Osteoblast (primary cell): ENCODE data around the gene HSP90B1. TPM values are rescaled to one million over a fixed set of nuclear protein-coding genes. Genes with fewer than 3 reads are reported as not detected.

Experiments
- DNase-seq: peaks from one replicate; pipeline ENCODE4 v3.0.0; 2011; ENCODE audit warnings: low spot score, mixed read lengths; ENCODE audit not compliant: insufficient read length; ENCODE audit errors: missing footprints
- H2AFZ ChIP-seq: 2 replicates; pipeline ENCODE4 v1.6.0; 2011; ENCODE audit warnings: mild to moderate bottlenecking, low read length
- H3K27ac ChIP-seq: 2 replicates; pipeline ENCODE4 v1.5.1; 2011; ENCODE audit warnings: mild to moderate bottlenecking, low read depth, low read length, moderate library complexity
- H3K27me3 ChIP-seq: 2 replicates; pipeline ENCODE4 v1.6.0; 2012; ENCODE audit warnings: mild to moderate bottlenecking, control low read depth, inconsistent platforms, low read length, moderate library complexity; ENCODE audit not compliant: insufficient read depth
- H3K36me3 ChIP-seq: 2 replicates; pipeline ENCODE4 v1.5.1; 2011; ENCODE audit warnings: mild to moderate bottlenecking, low read length, control low read depth, moderate library complexity; ENCODE audit not compliant: insufficient read depth
- H3K4me1 ChIP-seq: 2 replicates; pipeline ENCODE4 v1.5.1; 2011; ENCODE audit warnings: mild to moderate bottlenecking, low read length, control low read depth, moderate library complexity; ENCODE audit not compliant: insufficient read depth
- H3K4me2 ChIP-seq: 2 replicates; pipeline ENCODE4 v1.6.0; 2011; ENCODE audit warnings: mild to moderate bottlenecking, low read length; ENCODE audit not compliant: insufficient read depth
- H3K4me3 ChIP-seq: fragments of 200-600 bp; sonication (generic); 3 replicates; pipeline ENCODE4 v1.5.1; 2012; ENCODE audit warnings: mild to moderate bottlenecking, low read length, inconsistent platforms; ENCODE audit not compliant: insufficient read depth
- H3K79me2 ChIP-seq: 2 replicates; pipeline ENCODE4 v1.6.0; 2012; ENCODE audit warnings: mild to moderate bottlenecking, low read length, control low read depth, inconsistent platforms; ENCODE audit not compliant: insufficient read depth
- H3K9me3 ChIP-seq: 2 replicates; pipeline ENCODE4 v1.5.1; 2011; ENCODE audit warnings: low read depth, low read length, control low read depth
- H4K20me1 ChIP-seq: 2 replicates; pipeline ENCODE4 v1.6.0; 2012; ENCODE audit warnings: mild to moderate bottlenecking, low read length, control low read depth; ENCODE audit not compliant: insufficient read depth
- total RNA-seq: library from RNA; depleted of rRNA; stranded (reverse); fragments of >200 nt; gene quantifications from 2 replicates; pipeline ENCODE4 v1.2.3, GENCODE V29; 2012
- TF ChIP-seq, protein P1 (sequence below): IDR thresholded peaks from 2 replicates; pipeline ENCODE4 v1.5.1; 2011; ENCODE audit warnings: mild to moderate bottlenecking, low read depth, low read length, moderate library complexity; ENCODE audit errors: extremely low read depth

Gene HSP90B1
- total RNA-seq, 1 donor = 430 TPM

- Histone ChIP-seq H4K20me1 (no peaks in the 10 kb centered on the region), H3K4me2 (no peak overlapping the region), H3K36me3 (no peaks in the 10 kb centered on the region), H3K27me3 (no peaks in the 10 kb centered on the region), H3K9me3 (no peaks in the 10 kb centered on the region), H2AFZ (peak overlapping the region; percentile 29), H3K27ac (no peak overlapping the region), H3K4me1 (no peaks in the 10 kb centered on the region), H3K79me2 (no peaks in the 10 kb centered on the region), H3K4me3 (no peak overlapping the region)
- DNase-seq = no peak
- TF ChIP-seq, protein P1, sequence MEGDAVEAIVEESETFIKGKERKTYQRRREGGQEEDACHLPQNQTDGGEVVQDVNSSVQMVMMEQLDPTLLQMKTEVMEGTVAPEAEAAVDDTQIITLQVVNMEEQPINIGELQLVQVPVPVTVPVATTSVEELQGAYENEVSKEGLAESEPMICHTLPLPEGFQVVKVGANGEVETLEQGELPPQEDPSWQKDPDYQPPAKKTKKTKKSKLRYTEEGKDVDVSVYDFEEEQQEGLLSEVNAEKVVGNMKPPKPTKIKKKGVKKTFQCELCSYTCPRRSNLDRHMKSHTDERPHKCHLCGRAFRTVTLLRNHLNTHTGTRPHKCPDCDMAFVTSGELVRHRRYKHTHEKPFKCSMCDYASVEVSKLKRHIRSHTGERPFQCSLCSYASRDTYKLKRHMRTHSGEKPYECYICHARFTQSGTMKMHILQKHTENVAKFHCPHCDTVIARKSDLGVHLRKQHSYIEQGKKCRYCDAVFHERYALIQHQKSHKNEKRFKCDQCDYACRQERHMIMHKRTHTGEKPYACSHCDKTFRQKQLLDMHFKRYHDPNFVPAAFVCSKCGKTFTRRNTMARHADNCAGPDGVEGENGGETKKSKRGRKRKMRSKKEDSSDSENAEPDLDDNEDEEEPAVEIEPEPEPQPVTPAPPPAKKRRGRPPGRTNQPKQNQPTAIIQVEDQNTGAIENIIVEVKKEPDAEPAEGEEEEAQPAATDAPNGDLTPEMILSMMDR = no peak
Measured at GRCh38 chr12:103915306-103915705, 14.9 kb upstream of the HSP90B1 start.

DNA sequence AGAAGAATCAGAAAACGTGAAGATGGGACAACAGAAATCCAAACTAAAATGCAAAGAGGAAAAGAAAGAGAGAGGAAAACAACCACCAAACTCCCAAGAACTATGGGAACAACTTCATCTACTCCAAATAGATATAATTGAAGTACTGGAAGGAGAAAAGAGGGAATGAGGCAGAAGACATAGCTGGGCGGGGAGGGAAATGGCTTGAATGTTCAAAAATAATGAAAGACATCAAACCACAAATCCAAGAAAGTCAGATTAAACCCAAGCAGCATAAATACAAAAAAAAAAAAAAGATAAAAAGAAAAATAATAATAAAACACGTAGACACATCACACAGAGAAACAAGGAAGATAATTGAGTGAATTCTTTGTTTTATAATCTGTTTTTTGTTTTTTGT, 12.3 kb upstream of the HSP90B1 start:
- no peak overlapping the region for H3K4me3 ChIP-seq
- no peaks in the 10 kb centered on the region for H3K79me2 ChIP-seq
- DNase-seq = no peak
- H3K4me2 ChIP-seq = no peak overlapping the region
- no peaks in the 10 kb centered on the region for H3K9me3 ChIP-seq
- no peaks in the 10 kb centered on the region for H3K4me1 ChIP-seq
- TF ChIP-seq, protein P1 = no peak
- H3K27ac ChIP-seq = no peak overlapping the region
- H2AFZ ChIP-seq = no peak overlapping the region
- no peaks in the 10 kb centered on the region for H3K27me3 ChIP-seq
- H4K20me1 ChIP-seq = no peaks in the 10 kb centered on the region
- H3K36me3 ChIP-seq = no peaks in the 10 kb centered on the region

GRCh38 chr12:103924761-103925641, 5.2 kb upstream of the HSP90B1 start:
- Histone ChIP-seq H3K27ac (no peak overlapping the region), H3K27me3 (no peaks in the 10 kb centered on the region), H3K4me3 (no peak overlapping the region), H4K20me1 (no peaks in the 10 kb centered on the region), H2AFZ (peak overlapping the region; percentile 58), H3K79me2 (no peaks in the 10 kb centered on the region), H3K4me2 (no peak overlapping the region), H3K9me3 (no peaks in the 10 kb centered on the region), H3K4me1 (peaks cover 14% of the 10 kb centered on the region), H3K36me3 (no peaks in the 10 kb centered on the region)
- TF ChIP-seq, protein P1 = no peak
- DNase-seq = peak; percentile 72

- Histone ChIP-seq H3K9me3 (no peaks in the 10 kb centered on the region), H3K4me1 (peaks cover 36% of the 10 kb centered on the region), H4K20me1 (peaks cover 28% of the 10 kb centered on the region), H3K36me3 (peaks cover 20% of the 10 kb centered on the region), H3K4me2 (peak overlapping the region; percentile 96), H2AFZ (peak overlapping the region; percentile 97), H3K79me2 (peaks cover 35% of the 10 kb centered on the region), H3K27ac (peak overlapping the region; percentile 96), H3K4me3 (peak overlapping the region; percentile 87), H3K27me3 (no peaks in the 10 kb centered on the region)
- TF ChIP-seq, protein P1 = no peak
- DNase-seq = peak; percentile 34
Measured at GRCh38 chr12:103928682-103929045, 1.5 kb upstream of the HSP90B1 start.
